Endodermal cell (in vitro differentiated cells): ENCODE measurements around the gene CAPZB. TPM values are rescaled to one million over a fixed set of nuclear protein-coding genes. Genes with fewer than 3 reads are reported as not detected.

Experiments
- DNase-seq: peaks from one replicate; pipeline ENCODE4 v3.0.0-alpha.2; 2017
- H3K27ac ChIP-seq: 2 replicates; pipeline ENCODE4 v1.5.1; 2013; ENCODE audit warnings: mild to moderate bottlenecking, low read depth, low read length, moderate library complexity
- H3K27me3 ChIP-seq: 2 replicates; pipeline ENCODE4 v1.6.1; 2013; ENCODE audit warnings: mild to moderate bottlenecking, low read length, moderate library complexity; ENCODE audit not compliant: insufficient read depth, control insufficient read depth, poor library complexity, severe bottlenecking
- H3K36me3 ChIP-seq: 2 replicates; pipeline ENCODE4 v1.7.0; 2013; ENCODE audit warnings: mild to moderate bottlenecking, low read length, moderate library complexity; ENCODE audit not compliant: control insufficient read depth, insufficient read depth
- H3K4me1 ChIP-seq: one replicate; pipeline ENCODE4 v1.7.0; 2013; ENCODE audit warnings: low read length; ENCODE audit not compliant: control insufficient read depth, insufficient read depth
- H3K4me3 ChIP-seq: 2 replicates; pipeline ENCODE4 v1.5.1; 2013; ENCODE audit warnings: mild to moderate bottlenecking, low read length, moderate library complexity
- H3K9ac ChIP-seq: 2 replicates; pipeline ENCODE4 v1.6.1; 2013; ENCODE audit warnings: mild to moderate bottlenecking, low read length, moderate library complexity; ENCODE audit not compliant: poor library complexity, severe bottlenecking; ENCODE audit errors: extremely low read depth
- H3K9me3 ChIP-seq: 2 replicates; pipeline ENCODE4 v1.6.1; 2013; ENCODE audit warnings: mild to moderate bottlenecking, low read length, moderate library complexity; ENCODE audit not compliant: control insufficient read depth
- H3K27ac Mint-ChIP-seq: 2 replicates; pipeline ENCODE4 v1.8.0; 2020; ENCODE audit warnings: mixed read lengths
- H3K27me3 Mint-ChIP-seq: 2 replicates; pipeline ENCODE4 v1.8.0; 2021; ENCODE audit warnings: mild to moderate bottlenecking, mixed read lengths; ENCODE audit not compliant: insufficient read depth
- H3K36me3 Mint-ChIP-seq: 2 replicates; pipeline ENCODE4 v1.8.0; 2020; ENCODE audit warnings: low read depth, mixed read lengths
- H3K4me1 Mint-ChIP-seq: 2 replicates; pipeline ENCODE4 v1.8.0; 2020; ENCODE audit warnings: mixed read lengths
- H3K4me3 Mint-ChIP-seq: 2 replicates; pipeline ENCODE4 v1.8.0; 2020; ENCODE audit warnings: mild to moderate bottlenecking, moderate library complexity, mixed read lengths
- H3K9me3 Mint-ChIP-seq: 2 replicates; pipeline ENCODE4 v1.8.0; 2020; ENCODE audit warnings: mild to moderate bottlenecking, mixed read lengths
- WGBS, 2 experiments: methylation state at CpG; one replicate each; pipeline versions ENCODE4 v1.1.5 to v1.1.7; 2013; ENCODE audit warnings: missing lambda C conversion rate in 2 of 2, mixed read lengths in 1 of 2; ENCODE audit not compliant: insufficient coverage in 1 of 2, insufficient read length in 1 of 2; 5-methylcytosine and 5-hydroxymethylcytosine counted together
- total RNA-seq, 2 donors: library from RNA; stranded (reverse); fragmentation: NEBNext Ultra II Directional in 1 of 2; extraction: Animal tissue kit (Norgen Biotek cat#: 25700) in 1 of 2; gene quantifications; 2 replicates in 1 of 2; 3 replicates in 1 of 2; pipeline ENCODE4 v1.2.1, GENCODE V29; 2021
- TF ChIP-seq, protein P1 (sequence below): fragments of 200-600 bp; sonication (generic); conservative IDR thresholded peaks from 2 replicates; pipeline ENCODE4 v1.5.0; 2021; ENCODE audit warnings: antibody characterized with exemption, mild to moderate bottlenecking

CAPZB gene
- total RNA-seq, 2 donors from 2014 or later: 334 to 362 TPM

DNA sequence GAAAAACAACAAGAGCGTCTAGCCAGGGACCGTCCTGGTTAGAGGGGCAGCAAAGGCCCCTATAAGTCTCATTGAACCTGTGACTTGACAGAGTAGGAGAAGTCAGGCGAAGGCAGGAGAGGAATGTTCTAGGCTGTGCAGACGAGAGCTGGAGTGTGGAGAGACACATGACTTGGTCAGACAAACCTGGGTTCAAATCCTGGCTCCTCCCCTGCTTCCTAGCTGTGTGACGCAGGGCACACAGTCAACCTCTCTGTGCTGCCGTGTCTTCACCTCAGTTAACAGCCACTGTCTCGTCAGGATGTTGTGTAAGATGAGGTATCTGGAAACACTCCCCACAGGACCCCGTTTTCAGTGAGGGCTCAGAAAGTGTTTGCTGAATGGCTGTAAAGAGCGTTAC lies 157.6 kb downstream of the CAPZB start:
- Mint-ChIP-seq H3K9me3 (no peaks in the 10 kb centered on the region), H3K4me3 (no peak overlapping the region), H3K36me3 (peaks cover 30% of the 10 kb centered on the region), H3K27ac (no peak overlapping the region), H3K4me1 (no peaks in the 10 kb centered on the region), H3K27me3 (no peaks in the 10 kb centered on the region)
- Histone ChIP-seq H3K4me1 (no peaks in the 10 kb centered on the region), H3K27ac (no peak overlapping the region), H3K9ac (no peak overlapping the region), H3K36me3 (peaks cover 28% of the 10 kb centered on the region), H3K27me3 (no peaks in the 10 kb centered on the region), H3K4me3 (no peak overlapping the region), H3K9me3 (no peaks in the 10 kb centered on the region)
- DNase-seq: no peak
- TF ChIP-seq, protein P1, sequence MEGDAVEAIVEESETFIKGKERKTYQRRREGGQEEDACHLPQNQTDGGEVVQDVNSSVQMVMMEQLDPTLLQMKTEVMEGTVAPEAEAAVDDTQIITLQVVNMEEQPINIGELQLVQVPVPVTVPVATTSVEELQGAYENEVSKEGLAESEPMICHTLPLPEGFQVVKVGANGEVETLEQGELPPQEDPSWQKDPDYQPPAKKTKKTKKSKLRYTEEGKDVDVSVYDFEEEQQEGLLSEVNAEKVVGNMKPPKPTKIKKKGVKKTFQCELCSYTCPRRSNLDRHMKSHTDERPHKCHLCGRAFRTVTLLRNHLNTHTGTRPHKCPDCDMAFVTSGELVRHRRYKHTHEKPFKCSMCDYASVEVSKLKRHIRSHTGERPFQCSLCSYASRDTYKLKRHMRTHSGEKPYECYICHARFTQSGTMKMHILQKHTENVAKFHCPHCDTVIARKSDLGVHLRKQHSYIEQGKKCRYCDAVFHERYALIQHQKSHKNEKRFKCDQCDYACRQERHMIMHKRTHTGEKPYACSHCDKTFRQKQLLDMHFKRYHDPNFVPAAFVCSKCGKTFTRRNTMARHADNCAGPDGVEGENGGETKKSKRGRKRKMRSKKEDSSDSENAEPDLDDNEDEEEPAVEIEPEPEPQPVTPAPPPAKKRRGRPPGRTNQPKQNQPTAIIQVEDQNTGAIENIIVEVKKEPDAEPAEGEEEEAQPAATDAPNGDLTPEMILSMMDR: no peak
- 93 to 96% methylated on average over 7 to 9 of the region's 9 CpGs for WGBS, 2 experiments

DNA sequence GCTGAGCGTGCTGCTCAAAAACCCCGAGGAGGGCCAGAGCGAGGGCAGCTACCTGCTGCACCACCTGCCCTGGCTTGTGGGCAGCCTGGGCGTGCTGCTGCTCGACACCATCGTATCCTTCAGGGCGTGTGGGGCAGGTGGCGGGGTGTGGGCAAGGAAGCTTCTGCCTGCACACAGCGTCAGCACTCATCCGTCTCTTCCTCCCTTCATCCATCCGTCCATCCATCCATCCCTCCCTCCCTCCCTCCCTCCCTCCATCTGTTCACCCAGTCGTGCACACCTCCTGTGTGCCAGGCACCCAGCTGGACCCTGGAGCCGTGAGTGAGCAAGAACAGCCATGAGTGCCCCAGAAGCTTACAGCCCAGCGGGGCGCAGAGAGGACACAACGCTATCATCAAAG lies 158.0 kb downstream of the CAPZB start:
- WGBS, 2 experiments: 95 to 97% methylated on average over 7 to 13 of the region's 16 CpGs
- H3K27me3 Mint-ChIP-seq: no peaks in the 10 kb centered on the region
- H3K36me3 ChIP-seq: peaks cover 28% of the 10 kb centered on the region
- no peak overlapping the region for H3K27ac Mint-ChIP-seq
- TF ChIP-seq, protein P1: no peak
- no peaks in the 10 kb centered on the region for H3K9me3 Mint-ChIP-seq
- no peaks in the 10 kb centered on the region for H3K27me3 ChIP-seq
- no peaks in the 10 kb centered on the region for H3K4me1 ChIP-seq
- no peak overlapping the region for H3K27ac ChIP-seq
- DNase-seq: no peak
- no peak overlapping the region for H3K4me3 ChIP-seq
- H3K9ac ChIP-seq: no peak overlapping the region
- no peak overlapping the region for H3K4me3 Mint-ChIP-seq
- no peaks in the 10 kb centered on the region for H3K9me3 ChIP-seq
- H3K4me1 Mint-ChIP-seq: no peaks in the 10 kb centered on the region
- H3K36me3 Mint-ChIP-seq: peaks cover 34% of the 10 kb centered on the region

- Histone ChIP-seq H3K9ac (no peak overlapping the region), H3K4me3 (no peak overlapping the region), H3K9me3 (no peaks in the 10 kb centered on the region), H3K27ac (no peak overlapping the region), H3K4me1 (no peaks in the 10 kb centered on the region), H3K36me3 (peaks cover 28% of the 10 kb centered on the region), H3K27me3 (no peaks in the 10 kb centered on the region)
- Mint-ChIP-seq H3K27ac (no peak overlapping the region), H3K27me3 (no peaks in the 10 kb centered on the region), H3K9me3 (no peaks in the 10 kb centered on the region), H3K4me1 (no peaks in the 10 kb centered on the region), H3K4me3 (no peak overlapping the region), H3K36me3 (peaks cover 31% of the 10 kb centered on the region)
- WGBS, 2 experiments: 80 to 87% methylated on average over 1 to 6 of the region's 6 CpGs
- no peak for DNase-seq
- TF ChIP-seq, protein P1: no peak
These were observed 158.6 kb downstream of the CAPZB start for GRCh38 chr1:19326748-19327065.
